Neural progenitor cell (in vitro differentiated cells): ENCODE data around the gene FARP1. TPM values are rescaled to one million over a fixed set of nuclear protein-coding genes. Genes with fewer than 3 reads are reported as not detected.

Source experiments
- DNase-seq: peaks from one replicate; pipeline ENCODE4 v3.0.0-alpha.2; 2016; ENCODE audit warnings: low spot score
- H2AFZ ChIP-seq: fragments of 200-600 bp; sonication (generic); replicated peaks from 2 replicates; pipeline ENCODE4 v1.6.1; 2016; ENCODE audit warnings: antibody characterized with exemption
- H3F3A ChIP-seq: fragments of 200-600 bp; sonication (generic); 2 replicates; pipeline ENCODE4 v1.6.1; 2016; ENCODE audit warnings: antibody characterized with exemption, low read depth
- H3K27ac ChIP-seq: fragments of 200-600 bp; sonication (generic); 2 replicates; pipeline ENCODE4 v1.5.1; 2016; ENCODE audit warnings: mild to moderate bottlenecking
- H3K27me3 ChIP-seq: fragments of 200-600 bp; sonication (generic); 2 replicates; pipeline ENCODE4 v1.6.1; 2016; ENCODE audit warnings: mild to moderate bottlenecking, moderate library complexity
- H3K36me3 ChIP-seq: fragments of 200-600 bp; sonication (generic); 2 replicates; pipeline ENCODE4 v1.5.1; 2016
- H3K4me1 ChIP-seq: fragments of 200-600 bp; sonication (generic); 2 replicates; pipeline ENCODE4 v1.6.1; 2016; ENCODE audit warnings: mixed run types
- H3K4me2 ChIP-seq: fragments of 200-600 bp; sonication (generic); 2 replicates; pipeline ENCODE4 v1.6.1; 2016
- H3K4me3 ChIP-seq: fragments of 200-600 bp; sonication (generic); 2 replicates; pipeline ENCODE4 v1.5.1; 2016
- H3K79me2 ChIP-seq: fragments of 200-600 bp; sonication (generic); 2 replicates; pipeline ENCODE4 v1.6.1; 2016; ENCODE audit warnings: low read depth
- H3K9ac ChIP-seq: fragments of 200-600 bp; sonication (generic); 2 replicates; pipeline ENCODE4 v1.6.1; 2016
- H3K9me3 ChIP-seq: fragments of 200-600 bp; sonication (generic); 2 replicates; pipeline ENCODE4 v1.5.1; 2016; ENCODE audit warnings: low read depth
- H4K20me1 ChIP-seq: fragments of 200-600 bp; sonication (generic); 2 replicates; pipeline ENCODE4 v1.6.1; 2016; ENCODE audit warnings: low read depth
- H3K27ac Mint-ChIP-seq: 3 replicates; pipeline ENCODE4 v1.8.0; 2021; ENCODE audit warnings: mixed read lengths
- H3K27me3 Mint-ChIP-seq: 2 replicates; pipeline ENCODE4 v1.8.0; 2022; ENCODE audit warnings: low read depth, mild to moderate bottlenecking, inconsistent platforms, moderate library complexity, mixed read lengths; ENCODE audit not compliant: insufficient read depth
- H3K36me3 Mint-ChIP-seq: 3 replicates; pipeline ENCODE4 v1.8.0; 2021; ENCODE audit warnings: mixed read lengths
- H3K4me1 Mint-ChIP-seq: 3 replicates; pipeline ENCODE4 v1.8.0; 2021; ENCODE audit warnings: mixed read lengths
- H3K4me3 Mint-ChIP-seq: 3 replicates; pipeline ENCODE4 v1.8.0; 2021; ENCODE audit warnings: mild to moderate bottlenecking, moderate library complexity, mixed read lengths
- H3K9me3 Mint-ChIP-seq: 3 replicates; pipeline ENCODE4 v1.8.0; 2020; ENCODE audit warnings: mixed read lengths
- CTCF ChIP-seq: fragments of 200-600 bp; sonication (generic); IDR thresholded peaks from 2 replicates; pipeline ENCODE4 v1.5.1; 2017; ENCODE audit warnings: antibody characterized with exemption, mild to moderate bottlenecking
- EZH2 ChIP-seq: fragments of 200-600 bp; sonication (generic); IDR thresholded peaks from 2 replicates; pipeline ENCODE4 v1.6.1; 2017; ENCODE audit warnings: antibody characterized with exemption, mild to moderate bottlenecking, moderate library complexity
- EZH2phosphoT487 ChIP-seq: fragments of 200-600 bp; sonication (generic); IDR thresholded peaks from 2 replicates; pipeline ENCODE4 v1.6.1; 2017; ENCODE audit warnings: antibody characterized with exemption
- total RNA-seq: library from RNA; depleted of rRNA; stranded (reverse); fragments of >200 nt; gene quantifications from 2 replicates; pipeline ENCODE4 v1.2.3, GENCODE V29; 2015; ENCODE audit warnings: low replicate concordance

FARP1 gene
- total RNA-seq, 1 donor from 2014 or later, result 78.0 TPM

DNA sequence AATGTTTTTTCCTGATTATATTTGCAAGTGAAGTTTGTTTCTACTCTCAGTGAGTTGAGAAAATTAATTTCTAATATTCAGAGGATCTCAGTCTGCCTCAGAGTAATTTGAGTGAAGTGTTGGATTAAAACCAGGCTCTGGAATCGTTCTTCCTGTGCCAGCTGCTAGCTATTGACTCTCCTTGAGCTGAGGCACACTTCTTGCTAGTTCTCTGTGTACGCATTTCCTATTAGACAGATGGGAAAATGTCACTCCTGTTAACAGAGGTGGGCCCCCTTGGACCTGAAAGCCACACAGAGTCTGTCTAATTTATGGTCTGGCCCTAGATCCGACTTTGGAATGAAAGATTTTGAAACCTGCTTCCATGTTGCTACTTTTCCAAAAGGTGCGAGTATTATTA, 141.8 kb downstream of the FARP1 start:
- DNase-seq, result no peak
- H3K4me2 ChIP-seq, result peak overlapping the region; percentile 49
- H3K4me3 ChIP-seq, result no peak overlapping the region
- no peak overlapping the region for H3K27ac ChIP-seq
- Mint-ChIP-seq H3K4me3 (no peak overlapping the region), H3K36me3 (peaks cover 7% of the 10 kb centered on the region), H3K27me3 (peaks cover 2% of the 10 kb centered on the region), H3K4me1 (peaks cover 16% of the 10 kb centered on the region), H3K27ac (no peak overlapping the region), H3K9me3 (no peaks in the 10 kb centered on the region)
- peaks cover 64% of the 10 kb centered on the region for H3K79me2 ChIP-seq
- H2AFZ ChIP-seq, result no peak overlapping the region
- TF ChIP-seq EZH2 (no peak), EZH2phosphoT487 (no peak), CTCF (no peak)
- H3K36me3 ChIP-seq, result no peaks in the 10 kb centered on the region
- H3K4me1 ChIP-seq, result peaks cover 30% of the 10 kb centered on the region
- H3F3A ChIP-seq, result peaks cover 11% of the 10 kb centered on the region
- no peaks in the 10 kb centered on the region for H3K9me3 ChIP-seq
- H3K9ac ChIP-seq, result no peak overlapping the region
- no peaks in the 10 kb centered on the region for H4K20me1 ChIP-seq
- no peaks in the 10 kb centered on the region for H3K27me3 ChIP-seq

DNA sequence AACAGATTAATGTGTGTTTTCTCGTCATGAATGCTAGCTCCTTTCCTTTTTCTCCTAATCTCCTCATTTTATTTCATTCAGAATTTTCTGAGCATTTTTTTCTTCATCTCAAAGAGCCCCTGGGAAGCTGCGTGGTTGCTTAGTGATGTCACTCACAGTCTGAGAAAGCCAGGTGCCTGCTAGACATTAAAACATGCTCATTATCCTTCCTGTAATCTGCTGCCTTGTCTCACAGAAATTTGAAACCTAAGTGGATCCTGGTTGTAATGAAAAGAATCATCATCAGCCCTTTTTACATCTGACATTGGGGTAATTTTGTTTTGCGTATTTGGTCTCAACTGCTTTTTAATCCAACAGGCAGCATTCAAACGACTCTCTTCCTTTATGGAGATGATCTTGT, 142.4 kb downstream of the FARP1 start:
- H3K4me3 Mint-ChIP-seq, result no peak overlapping the region
- Histone ChIP-seq H2AFZ (no peak overlapping the region), H3K79me2 (peaks cover 65% of the 10 kb centered on the region), H4K20me1 (no peaks in the 10 kb centered on the region), H3F3A (peaks cover 11% of the 10 kb centered on the region), H3K27ac (peak overlapping the region; percentile 31), H3K27me3 (no peaks in the 10 kb centered on the region), H3K9ac (no peak overlapping the region), H3K4me2 (peak overlapping the region; percentile 49), H3K36me3 (no peaks in the 10 kb centered on the region), H3K4me1 (peaks cover 23% of the 10 kb centered on the region), H3K4me3 (no peak overlapping the region), H3K9me3 (no peaks in the 10 kb centered on the region)
- peaks cover 2% of the 10 kb centered on the region for H3K27me3 Mint-ChIP-seq
- no peak for TF ChIP-seq EZH2phosphoT487
- TF ChIP-seq CTCF, result no peak
- TF ChIP-seq EZH2, result no peak
- no peak overlapping the region for H3K27ac Mint-ChIP-seq
- peaks cover 9% of the 10 kb centered on the region for H3K36me3 Mint-ChIP-seq
- DNase-seq, result no peak
- H3K4me1 Mint-ChIP-seq, result peaks cover 10% of the 10 kb centered on the region
- H3K9me3 Mint-ChIP-seq, result peaks cover 2% of the 10 kb centered on the region

DNA sequence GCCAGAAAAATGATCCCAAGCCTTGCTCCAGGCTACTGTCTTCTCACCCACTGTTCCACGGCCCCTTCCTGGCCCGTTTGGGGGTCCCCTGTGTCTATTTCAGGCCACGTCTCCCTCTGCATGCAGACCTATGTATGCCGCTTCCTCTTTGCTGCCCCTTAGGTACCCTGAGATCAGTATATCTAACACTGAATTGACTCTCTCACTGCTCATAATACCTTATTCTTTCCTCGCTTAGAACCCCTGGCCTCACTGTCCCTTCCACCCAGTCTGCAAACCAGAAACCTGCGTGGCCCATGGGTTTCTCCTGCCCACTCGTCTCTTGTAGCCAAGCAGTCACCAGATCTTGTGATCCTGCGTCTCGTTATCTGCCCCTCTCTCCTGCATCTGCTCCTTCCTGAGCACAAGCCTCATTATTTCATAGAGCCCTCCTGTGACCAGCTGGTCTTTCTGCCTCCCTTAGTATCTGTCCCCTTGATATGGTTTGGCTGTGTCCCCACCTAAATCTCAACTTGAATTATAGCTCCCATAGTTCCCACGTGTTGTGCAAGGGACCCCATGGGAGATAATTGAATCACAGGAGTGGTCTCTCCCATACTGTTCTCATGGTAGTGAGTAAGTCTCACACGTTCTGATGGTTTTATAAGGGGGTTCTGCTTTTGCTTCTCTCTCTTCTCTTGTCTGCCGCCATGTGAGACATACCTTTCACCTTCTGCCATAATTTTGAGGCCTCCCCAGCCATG, 143.1 kb downstream of the FARP1 start:
- peaks cover 68% of the 10 kb centered on the region for H3K79me2 ChIP-seq
- TF ChIP-seq CTCF, result no peak
- TF ChIP-seq EZH2, result no peak
- TF ChIP-seq EZH2phosphoT487, result no peak
- Mint-ChIP-seq H3K36me3 (peaks cover 9% of the 10 kb centered on the region), H3K27me3 (peaks cover 2% of the 10 kb centered on the region), H3K27ac (no peak overlapping the region), H3K9me3 (peaks cover 2% of the 10 kb centered on the region), H3K4me3 (no peak overlapping the region), H3K4me1 (peaks cover 6% of the 10 kb centered on the region)
- no peak for DNase-seq
- no peaks in the 10 kb centered on the region for H3K9me3 ChIP-seq
- H4K20me1 ChIP-seq, result no peaks in the 10 kb centered on the region
- no peak overlapping the region for H2AFZ ChIP-seq
- H3K4me1 ChIP-seq, result peaks cover 23% of the 10 kb centered on the region
- H3K36me3 ChIP-seq, result no peaks in the 10 kb centered on the region
- H3K27ac ChIP-seq, result no peak overlapping the region
- H3K4me2 ChIP-seq, result peak overlapping the region; percentile 49
- no peak overlapping the region for H3K4me3 ChIP-seq
- H3K27me3 ChIP-seq, result no peaks in the 10 kb centered on the region
- H3F3A ChIP-seq, result peaks cover 11% of the 10 kb centered on the region
- H3K9ac ChIP-seq, result no peak overlapping the region
